K562 (cell line): Measurements from ENCODE around the gene MTG2. TPM values are rescaled to one million over a fixed set of nuclear protein-coding genes. Genes with fewer than 3 reads are reported as not detected.

Experiments
- ATAC-seq: fragments of 200-7000 bp; cut with Tn5 transposase; 3 replicates; pipeline ENCODE4 v1.9.1; 2020; ENCODE audit warnings: moderate library complexity
- BruUV-seq: library from RNA; stranded (reverse); fragments of 400-500 nt; replicated peaks from 2 replicates; lab custom pipeline; 2021; lab: Mats Ljungman, UMichigan
- CTCF ChIA-PET: fragments of 300-600 bp; formaldehyde crosslinking; extraction: SDS; loops from one replicate; lab custom pipeline; 2021; ENCODE audit warnings: low intra/inter-chr PET ratio; lab: Yijun Ruan, JAX
- POLR2A ChIA-PET: fragments of 300-600, 350-650 bp; sonication (Branson Sonifier 250); formaldehyde crosslinking; extraction: SDS; loops from one replicate; lab custom pipeline; 2021; ENCODE audit warnings: antibody characterized with exemption, inconsistent platforms; lab: Yijun Ruan, JAX
- DNase-seq, 4 experiments: peaks; one replicate each; pipeline versions ENCODE4 v3.0.0 to v3.0.0-alpha.2; 2011 to 2018; ENCODE audit warnings: low spot score in 3 of 4, mixed read lengths in 3 of 4; ENCODE audit errors: extremely low read depth in 1 of 4
- FAIRE-seq: peaks from 2 replicates; lab custom pipeline; 2011; peaks lifted over from hg19 to GRCh38; lab: Jason Lieb, UNC
- H2AFZ ChIP-seq: 2 replicates; pipeline ENCODE4 v1.6.0; 2011; ENCODE audit warnings: low read depth, low read length, control low read depth, inconsistent platforms
- H3K27ac ChIP-seq: fragments of 200-600 bp; 3 replicates; pipeline ENCODE4 v1.8.0; 2011; ENCODE audit warnings: low read depth, mild to moderate bottlenecking, control low read depth, inconsistent platforms, low read length, moderate library complexity, mixed read lengths; ENCODE audit errors: extremely low read depth
- H3K27me3 ChIP-seq, 2 experiments: fragments of 300-600 bp in 1 of 2; 2 replicates in 1 of 2; 3 replicates in 1 of 2; pipeline versions ENCODE4 v1.6.0 to v1.8.0; 2011; ENCODE audit warnings: inconsistent platforms in 2 of 2, low read length in 2 of 2, mild to moderate bottlenecking in 1 of 2, mixed read lengths in 1 of 2, moderate library complexity in 1 of 2; ENCODE audit not compliant: control insufficient read depth in 2 of 2, insufficient read depth in 2 of 2
- H3K36me3 ChIP-seq: fragments of 300-600 bp; 3 replicates; pipeline ENCODE4 v1.8.0; 2011; ENCODE audit warnings: mild to moderate bottlenecking, low read length, inconsistent platforms; ENCODE audit not compliant: control insufficient read depth, insufficient read depth
- H3K4me1 ChIP-seq, 2 experiments: fragments of 200-600 bp in 1 of 2; replicated peaks in 1 of 2; 2 replicates in 1 of 2; 3 replicates in 1 of 2; pipeline versions ENCODE4 v1.5.1 to v1.8.0; 2011; ENCODE audit warnings: inconsistent platforms in 2 of 2, low read length in 2 of 2, mild to moderate bottlenecking in 1 of 2, mixed read lengths in 1 of 2, moderate library complexity in 1 of 2; ENCODE audit not compliant: control insufficient read depth in 2 of 2, insufficient read depth in 2 of 2
- H3K4me2 ChIP-seq: 2 replicates; pipeline ENCODE4 v1.6.1; 2011; ENCODE audit warnings: low read length, control low read depth, inconsistent platforms, mixed read lengths; ENCODE audit not compliant: insufficient read depth
- H3K4me3 ChIP-seq: fragments of 200-600 bp; sonication (generic), shearing (Covaris generic); 2 replicates; pipeline ENCODE4 v1.5.1; 2016; ENCODE audit warnings: control low read depth, inconsistent platforms
- H3K79me2 ChIP-seq: fragments of 200-600 bp; 3 replicates; pipeline ENCODE4 v1.8.0; 2011; ENCODE audit warnings: low read length, inconsistent platforms; ENCODE audit not compliant: control insufficient read depth, insufficient read depth
- H3K9ac ChIP-seq, 2 experiments: 2 replicates each; pipeline versions ENCODE4 v1.6.0 to v1.6.1; 2011; ENCODE audit warnings: low read depth in 2 of 2, low read length in 2 of 2, control low read depth in 1 of 2, inconsistent platforms in 1 of 2, mild to moderate bottlenecking in 1 of 2, mixed read lengths in 1 of 2; ENCODE audit not compliant: insufficient read depth in 1 of 2
- H3K9me1 ChIP-seq: one replicate; pipeline ENCODE4 v1.6.0; 2011; ENCODE audit warnings: inconsistent platforms, mild to moderate bottlenecking, low read length, moderate library complexity; ENCODE audit not compliant: control insufficient read depth, insufficient read depth
- H3K9me3 ChIP-seq: replicated peaks from 2 replicates; pipeline ENCODE4 v1.5.1; 2011; ENCODE audit warnings: low read depth, low read length, inconsistent platforms; ENCODE audit not compliant: control insufficient read depth, insufficient read depth
- H4K20me1 ChIP-seq: replicated peaks from 2 replicates; pipeline ENCODE4 v1.6.1; 2011; ENCODE audit warnings: low read length, inconsistent platforms, mixed read lengths; ENCODE audit not compliant: control insufficient read depth, insufficient read depth
- BDP1 ChIP-seq: IDR thresholded peaks from 3 replicates; pipeline ENCODE4 v1.6.1; 2011; ENCODE audit not compliant: insufficient read length, insufficient read depth
- CREM ChIP-seq: IDR thresholded peaks from 2 replicates; pipeline ENCODE4 v1.6.1; 2014; ENCODE audit warnings: antibody characterized with exemption, low read depth
- DNMT1 ChIP-seq: fragments of 450-650 bp; IDR thresholded peaks from 2 replicates; pipeline ENCODE4 v1.6.1; 2016; ENCODE audit warnings: antibody characterized with exemption, mild to moderate bottlenecking
- MAZ ChIP-seq, 2 experiments: fragments of 450-650 bp in 1 of 2; sonication (generic) in 1 of 2; formaldehyde crosslinking; IDR thresholded peaks in 1 of 2; conservative IDR thresholded peaks in 1 of 2; 2 replicates each; pipeline versions ENCODE4 v1.4.0 to v1.5.0; 2020; ENCODE audit warnings: mild to moderate bottlenecking in 1 of 2, missing genetic modification reagents in 1 of 2
- MYBL2 ChIP-seq, 2 experiments: fragments of 450-650 bp in 1 of 2; sonication (generic) in 1 of 2; formaldehyde crosslinking in 1 of 2; IDR thresholded peaks; 2 replicates each; pipeline versions ENCODE4 v1.6.1 to v1.8.1; 2017 to 2022; ENCODE audit warnings: borderline replicate concordance in 1 of 2, inconsistent platforms in 1 of 2, low read depth in 1 of 2, mild to moderate bottlenecking in 1 of 2, missing genetic modification reagents in 1 of 2, moderate library complexity in 1 of 2
- POLR2G ChIP-seq: fragments of 200-400 bp; formaldehyde crosslinking; IDR thresholded peaks from 2 replicates; pipeline ENCODE4 v1.6.1; 2017; ENCODE audit warnings: low read depth, mild to moderate bottlenecking, antibody characterized with exemption, low read length, moderate library complexity
- SAP30 ChIP-seq: fragments of 200-600 bp; sonication (generic); IDR thresholded peaks from 2 replicates; pipeline ENCODE4 v1.6.1; 2012; ENCODE audit warnings: borderline replicate concordance, low read depth, mild to moderate bottlenecking, moderate library complexity, low read length, control low read depth, inconsistent platforms; ENCODE audit not compliant: insufficient read depth, poor library complexity, severe bottlenecking
- TFE3 ChIP-seq: fragments of 450-650 bp; formaldehyde crosslinking; IDR thresholded peaks from 2 replicates; pipeline ENCODE4 v1.4.0; 2020; ENCODE audit warnings: mild to moderate bottlenecking, mixed read lengths
- ZEB2 ChIP-seq: fragments of 450-650 bp; IDR thresholded peaks from 2 replicates; pipeline ENCODE4 v1.6.1; 2016
- ZNF263 ChIP-seq: sonication (generic); formaldehyde crosslinking; IDR thresholded peaks from 2 replicates; pipeline ENCODE4 v1.8.0; 2022; ENCODE audit warnings: mild to moderate bottlenecking, missing genetic modification reagents, borderline replicate concordance
- WGBS: fragments of 100-300 bp; shearing (Covaris generic); methylation state at CpG from one replicate; pipeline ENCODE4 v1.1.6; 2016; ENCODE audit warnings: low coverage, mixed read lengths; ENCODE audit not compliant: insufficient coverage; ENCODE audit errors: missing lambda C conversion rate; 5-methylcytosine and 5-hydroxymethylcytosine counted together
- in situ Hi-C: fragments of 300-500 bp; cut with MboI; formaldehyde crosslinking; loops from 4 replicates; pipeline ENCODE4 v1.15.0; 2018; ENCODE audit warnings: inconsistent platforms, mixed read lengths
- intact Hi-C: fragments of 100-400 bp; cut with micrococcal nuclease; formaldehyde crosslinking; loops from 2 replicates; pipeline ENCODE4 v1.14.2; 2022
- polyA plus RNA-seq, 8 experiments: library from polyadenylated mRNA; depleted of rRNA in 4 of 8; stranded (reverse) in 5 of 8; unstranded in 3 of 8; fragments of >200 nt; fragmentation: Nextera tagmentation in 2 of 8; fragmentation: Illumina TruSeq in 1 of 8; extraction: Ambion mirVana in 2 of 8; extraction: Trizol in 1 of 8; gene quantifications; 2 replicates each; pipeline versions ENCODE4 v1.2.1 to v1.2.3, GENCODE V29; 2011 to 2014; ENCODE audit warnings: inconsistent platforms in 1 of 8, missing spikeins in 1 of 8
- total RNA-seq, 7 experiments: library from RNA; depleted of rRNA in 6 of 7; stranded (reverse); fragments of >200 nt in 6 of 7; fragmentation: Illumina TruSeq in 2 of 7; extraction: Trizol in 2 of 7; gene quantifications; 2 replicates each; pipeline versions ENCODE4 v1.2.1 to v1.2.3, GENCODE V29; 2011 to 2021; ENCODE audit warnings: low replicate concordance in 1 of 7

The MTG2 gene
- total and polyA plus RNA-seq, 9 of the 15 experiments (the other 6 are each of a cell fraction or from before 2014, with no cell fraction given), result 8.7 to 67.5 (median 44.5) TPM

- CTCF ChIA-PET, result no interaction called here
- no peak for ATAC-seq
These were observed 7.8 kb upstream of the MTG2 start for GRCh38 chr20:62174870-62175624.

GRCh38 chr20:62175711-62176110 lies 7.1 kb upstream of the MTG2 start:
- no peaks in the 10 kb centered on the region for H3K9me1 ChIP-seq
- H3K9me3 ChIP-seq, result no peaks in the 10 kb centered on the region
- POLR2A ChIA-PET, result interaction anchor here (0.7 kb wide), 1 partner anchor 1548 kb away, joined by 3 read pairs; no protein-coding TSS in a partner anchor
- CTCF ChIA-PET, result no interaction called here
- H3K79me2 ChIP-seq, result no peaks in the 10 kb centered on the region
- H3K36me3 ChIP-seq, result peaks cover 67% of the 10 kb centered on the region; the same call in 1 of the 3 replicates
- WGBS, result 89% methylated on average over 6 of the region's 10 CpGs
- H3K4me1 ChIP-seq, result no peaks in the 10 kb centered on the region
- no TSS peak for BruUV-seq
- intact Hi-C loops (no loop called here), in situ Hi-C loops (no loop called here)
- H3K27me3 ChIP-seq, result no peaks in the 10 kb centered on the region
- H2AFZ ChIP-seq, result no peak overlapping the region
- H4K20me1 ChIP-seq, result no peaks in the 10 kb centered on the region
- H3K27ac ChIP-seq, result no peak overlapping the region
- DNase-seq (no peak), FAIRE-seq (no peak), ATAC-seq (no peak)
- H3K9ac ChIP-seq, result no peak overlapping the region; a peak in 1 of 4 replicates
- no peak overlapping the region for H3K4me2 ChIP-seq
- no peak overlapping the region for H3K4me3 ChIP-seq
- no peak for TF ChIP-seq CREM
- TF ChIP-seq SAP30, result no peak
- TF ChIP-seq TFE3 (CRISPR knock-in tag), result no peak
- no peak for TF ChIP-seq DNMT1
- TF ChIP-seq MAZ (CRISPR knock-in tag; conservative IDR thresholded peaks at IDR 0.05 in 1 of 2, IDR thresholded peaks at IDR 0.05 in 1 of 2), result no peak
- TF ChIP-seq ZNF263, result no peak
- no peak for TF ChIP-seq MYBL2 (IDR thresholded peaks at IDR 0.05; ENCODE audit: low read depth)
- TF ChIP-seq MYBL2 (CRISPR knock-in tag; IDR thresholded peaks at IDR 0.05; ENCODE audit: borderline replicate concordance), result no peak

More at GRCh38 chr20:62174870-62175624, 7.8 kb upstream of the MTG2 start:
- Histone ChIP-seq H3K27me3 (no peaks in the 10 kb centered on the region), H3K9ac (no peak overlapping the region; a peak in 1 of 4 replicates), H3K9me3 (no peaks in the 10 kb centered on the region), H3K9me1 (no peaks in the 10 kb centered on the region), H3K79me2 (no peaks in the 10 kb centered on the region), H3K36me3 (peaks cover 63% of the 10 kb centered on the region; the same call in 1 of the 3 replicates), H3K27ac (no peak overlapping the region), H4K20me1 (no peaks in the 10 kb centered on the region), H3K4me3 (no peak overlapping the region), H3K4me2 (no peak overlapping the region), H3K4me1 (no peaks in the 10 kb centered on the region), H2AFZ (no peak overlapping the region)
- no peak for DNase-seq
- TF ChIP-seq ZNF263 (peak; percentile 51; the same call in 1 of the 2 replicates), ZEB2 (no peak), POLR2G (peak; percentile 43; the same call in 1 of the 2 replicates), BDP1 (no peak)
- BruUV-seq, result no TSS peak
- FAIRE-seq, result no peak
- 98% methylated on average over 17 of the region's 26 CpGs for WGBS
- POLR2A ChIA-PET, result interaction anchor here (0.6 kb wide), 2 partner anchors 18 to 895 kb away, joined by 3 read pairs; no protein-coding TSS in a partner anchor
- in situ Hi-C loops, result no loop called here
- intact Hi-C loops, result no loop called here
